HepG2 (cell line): Measurements from ENCODE around the gene SLC66A3.

Experiments used
- ASH2L ChIP-seq: fragments of 300-600, 200-600 bp; sonication (generic); IDR thresholded peaks from 2 replicates; pipeline ENCODE4 v1.7.0; 2017; ENCODE audit warnings: low read depth, mild to moderate bottlenecking, moderate library complexity, mixed read lengths, low read length; ENCODE audit not compliant: insufficient read length
- CEBPB ChIP-seq: IDR thresholded peaks from 2 replicates; pipeline ENCODE4 v1.6.1; 2011; ENCODE audit warnings: low read depth, low read length, improper control_type of control experiment, borderline replicate concordance
- MEIS2 ChIP-seq: sonication (generic); formaldehyde crosslinking; IDR thresholded peaks from 2 replicates; pipeline ENCODE4 v1.9.0; 2021; ENCODE audit warnings: mild to moderate bottlenecking, missing genetic modification reagents
- RFX5 ChIP-seq: IDR thresholded peaks from 2 replicates; pipeline ENCODE4 v1.6.1; 2011; ENCODE audit warnings: low read depth, low read length, improper control_type of control experiment
- SUZ12 ChIP-seq: fragments of 150-350 bp; IDR thresholded peaks from 2 replicates; pipeline ENCODE4 v1.6.1; 2014; ENCODE audit warnings: low read depth, low read length
- ZBTB21 ChIP-seq: sonication (generic); formaldehyde crosslinking; IDR thresholded peaks from 2 replicates; pipeline ENCODE4 v1.4.0; 2020; ENCODE audit warnings: missing genetic modification reagents
- ZBTB43 ChIP-seq: sonication (generic); formaldehyde crosslinking; conservative IDR thresholded peaks from 2 replicates; pipeline ENCODE4 v1.4.0; 2020; ENCODE audit warnings: missing genetic modification reagents
- ZFP36 ChIP-seq: fragments of 150-350 bp; IDR thresholded peaks from 2 replicates; pipeline ENCODE4 v1.6.1; 2018; ENCODE audit warnings: borderline replicate concordance, low read length, low read depth; ENCODE audit not compliant: partially characterized antibody
- ZNF776 ChIP-seq: sonication (generic); formaldehyde crosslinking; IDR thresholded peaks from 2 replicates; pipeline ENCODE4 v1.4.0; 2020; ENCODE audit warnings: mild to moderate bottlenecking, missing genetic modification reagents
- TF ChIP-seq, protein P1 (sequence below): sonication (generic); formaldehyde crosslinking; IDR thresholded peaks from 2 replicates; pipeline ENCODE4 v1.4.0; 2020; ENCODE audit warnings: missing genetic modification reagents

GRCh38 chr2:11154923-11155380 lies 315 bp upstream of the SLC66A3 start:
- TF ChIP-seq ZBTB43 (CRISPR knock-in tag) (no peak), ASH2L (peak; percentile 4), ZNF776 (CRISPR knock-in tag) (no peak), MEIS2 (CRISPR knock-in tag) (no peak), ZFP36 (no peak), CEBPB (no peak), RFX5 (no peak), ZBTB21 (CRISPR knock-in tag) (no peak), SUZ12 (no peak)
- TF ChIP-seq, protein P1, sequence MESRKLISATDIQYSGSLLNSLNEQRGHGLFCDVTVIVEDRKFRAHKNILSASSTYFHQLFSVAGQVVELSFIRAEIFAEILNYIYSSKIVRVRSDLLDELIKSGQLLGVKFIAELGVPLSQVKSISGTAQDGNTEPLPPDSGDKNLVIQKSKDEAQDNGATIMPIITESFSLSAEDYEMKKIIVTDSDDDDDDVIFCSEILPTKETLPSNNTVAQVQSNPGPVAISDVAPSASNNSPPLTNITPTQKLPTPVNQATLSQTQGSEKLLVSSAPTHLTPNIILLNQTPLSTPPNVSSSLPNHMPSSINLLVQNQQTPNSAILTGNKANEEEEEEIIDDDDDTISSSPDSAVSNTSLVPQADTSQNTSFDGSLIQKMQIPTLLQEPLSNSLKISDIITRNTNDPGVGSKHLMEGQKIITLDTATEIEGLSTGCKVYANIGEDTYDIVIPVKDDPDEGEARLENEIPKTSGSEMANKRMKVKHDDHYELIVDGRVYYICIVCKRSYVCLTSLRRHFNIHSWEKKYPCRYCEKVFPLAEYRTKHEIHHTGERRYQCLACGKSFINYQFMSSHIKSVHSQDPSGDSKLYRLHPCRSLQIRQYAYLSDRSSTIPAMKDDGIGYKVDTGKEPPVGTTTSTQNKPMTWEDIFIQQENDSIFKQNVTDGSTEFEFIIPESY (CRISPR knock-in tag): no peak
